Fibroblast of lung (primary cell): ENCODE results near the gene ST8SIA6.

Experiments used
- CTCF ChIP-seq, 2 donors: IDR thresholded peaks in 1 of 2; conservative IDR thresholded peaks in 1 of 2; 1 replicate in 1 of 2; 2 replicates in 1 of 2; pipeline ENCODE4 v1.5.1; 2011 to 2012; ENCODE audit warnings: low read length in 2 of 2, control low read depth in 1 of 2, inconsistent platforms in 1 of 2, low read depth in 1 of 2, mild to moderate bottlenecking in 1 of 2
- EZH2 ChIP-seq: IDR thresholded peaks from 2 replicates; pipeline ENCODE4 v1.5.1; 2012; ENCODE audit warnings: low read length, control low read depth, mild to moderate bottlenecking; ENCODE audit errors: missing control alignments

GRCh38 chr10:17452060-17452841 lies 2.1 kb downstream of the ST8SIA6 start:
- no peak for TF ChIP-seq CTCF (conservative IDR thresholded peaks at IDR 0.05 in 1 of 2, IDR thresholded peaks at IDR 0.05 in 1 of 2; ENCODE audit: low read depth in 1 of 2, low read length in 2 of 2)
- no peak for TF ChIP-seq EZH2
